BLaER1 treated with 17β-estradiol and CSF1 and Interleukin-3, amounts not matched to agents 10 nM and 100 nM (cell line): ENCODE results near the gene TRIM37.

Experiments used
- H3K27ac ChIP-seq, 11 experiments: shearing (Covaris generic); formaldehyde crosslinking; 2 replicates each; pipeline ENCODE4 v1.8.1; 2022
- H3K27me3 ChIP-seq, 11 experiments: shearing (Covaris generic); formaldehyde crosslinking; 2 replicates each; pipeline ENCODE4 v1.8.1; 2022
- H3K36me3 ChIP-seq, 11 experiments: shearing (Covaris generic); formaldehyde crosslinking; 2 replicates each; pipeline ENCODE4 v1.8.1; 2022
- H3K4me1 ChIP-seq, 10 experiments: shearing (Covaris generic); formaldehyde crosslinking; 2 replicates each; pipeline ENCODE4 v1.8.1; 2022
- H3K4me2 ChIP-seq, 11 experiments: shearing (Covaris generic); formaldehyde crosslinking; 2 replicates each; pipeline ENCODE4 v1.8.1; 2022
- H3K4me3 ChIP-seq, 10 experiments: shearing (Covaris generic); formaldehyde crosslinking; 2 replicates each; pipeline ENCODE4 v1.8.1; 2022
- H3K9ac ChIP-seq, 11 experiments: shearing (Covaris generic); formaldehyde crosslinking; 2 replicates each; pipeline ENCODE4 v1.8.1; 2022
- H3K9me3 ChIP-seq, 11 experiments: shearing (Covaris generic); formaldehyde crosslinking; replicated peaks in 1 of 11; 2 replicates each; pipeline ENCODE4 v1.8.1; 2022
- H4K20me1 ChIP-seq, 11 experiments: shearing (Covaris generic); formaldehyde crosslinking; 2 replicates each; pipeline ENCODE4 v1.8.1; 2022
- Cebpa-rat ChIP-seq, 11 experiments: shearing (Covaris generic); IDR thresholded peaks; 2 replicates each; pipeline ENCODE4 v1.8.1; 2022

Gene TRIM37, protein sequence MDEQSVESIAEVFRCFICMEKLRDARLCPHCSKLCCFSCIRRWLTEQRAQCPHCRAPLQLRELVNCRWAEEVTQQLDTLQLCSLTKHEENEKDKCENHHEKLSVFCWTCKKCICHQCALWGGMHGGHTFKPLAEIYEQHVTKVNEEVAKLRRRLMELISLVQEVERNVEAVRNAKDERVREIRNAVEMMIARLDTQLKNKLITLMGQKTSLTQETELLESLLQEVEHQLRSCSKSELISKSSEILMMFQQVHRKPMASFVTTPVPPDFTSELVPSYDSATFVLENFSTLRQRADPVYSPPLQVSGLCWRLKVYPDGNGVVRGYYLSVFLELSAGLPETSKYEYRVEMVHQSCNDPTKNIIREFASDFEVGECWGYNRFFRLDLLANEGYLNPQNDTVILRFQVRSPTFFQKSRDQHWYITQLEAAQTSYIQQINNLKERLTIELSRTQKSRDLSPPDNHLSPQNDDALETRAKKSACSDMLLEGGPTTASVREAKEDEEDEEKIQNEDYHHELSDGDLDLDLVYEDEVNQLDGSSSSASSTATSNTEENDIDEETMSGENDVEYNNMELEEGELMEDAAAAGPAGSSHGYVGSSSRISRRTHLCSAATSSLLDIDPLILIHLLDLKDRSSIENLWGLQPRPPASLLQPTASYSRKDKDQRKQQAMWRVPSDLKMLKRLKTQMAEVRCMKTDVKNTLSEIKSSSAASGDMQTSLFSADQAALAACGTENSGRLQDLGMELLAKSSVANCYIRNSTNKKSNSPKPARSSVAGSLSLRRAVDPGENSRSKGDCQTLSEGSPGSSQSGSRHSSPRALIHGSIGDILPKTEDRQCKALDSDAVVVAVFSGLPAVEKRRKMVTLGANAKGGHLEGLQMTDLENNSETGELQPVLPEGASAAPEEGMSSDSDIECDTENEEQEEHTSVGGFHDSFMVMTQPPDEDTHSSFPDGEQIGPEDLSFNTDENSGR

DNA sequence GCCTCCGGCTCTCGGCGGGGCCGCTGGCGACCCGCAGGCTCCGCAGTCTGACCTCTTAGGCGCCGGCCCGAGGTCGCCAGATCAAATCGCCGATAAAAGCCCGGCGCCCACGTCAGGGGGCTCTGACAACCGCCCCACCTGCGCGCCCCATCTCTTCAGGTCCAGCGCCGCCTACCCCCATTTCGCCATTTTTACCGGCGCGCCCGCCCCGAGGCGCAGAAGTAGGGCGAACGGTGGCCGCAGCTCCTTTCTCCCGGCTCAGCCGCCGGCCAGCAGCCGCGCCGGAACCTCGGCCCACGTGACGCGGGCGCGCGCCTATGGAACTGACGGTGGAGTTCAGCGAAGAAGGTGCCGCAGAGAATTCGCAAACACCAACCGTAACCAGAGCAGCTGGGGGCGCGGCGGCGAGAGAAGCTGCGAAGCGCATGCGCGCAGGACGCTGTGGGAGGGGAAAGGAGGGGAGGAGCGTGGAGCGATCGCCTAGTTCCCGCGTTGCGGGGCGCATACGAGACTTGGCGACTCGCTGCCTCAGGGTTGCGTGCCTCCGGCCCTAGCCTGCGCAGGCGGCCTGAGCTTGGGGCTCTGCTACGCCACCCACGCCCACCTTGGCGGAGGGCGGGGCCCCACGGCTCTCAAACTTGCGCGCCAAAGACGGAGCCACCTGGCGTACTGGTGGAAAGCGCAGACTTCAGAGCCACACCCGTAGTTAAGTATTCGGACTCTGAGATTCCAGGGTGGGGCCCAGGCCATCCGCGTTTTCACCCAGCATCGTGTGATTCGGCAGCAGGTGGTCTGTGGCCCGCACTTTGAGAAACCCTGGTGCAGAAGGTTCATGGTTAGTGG, at the start of gene TRIM37:
Gene TRIM37, minus strand, starts transcription at position 418 of the 843 bp plus-strand sequence. CDS start 419 bp downstream, outside the sequence.
- peaks cover 0 to 25% (median 6%) of the 10 kb centered on the region in 11 experiments; a peak in 8 of 22 replicates for H4K20me1 ChIP-seq
- H3K4me3 ChIP-seq = peak within 1 kb of the TSS; percentile 76 to 98 (median 90)
- no peak for TF ChIP-seq Cebpa-rat (IDR thresholded peaks at IDR 0.05)
- H3K4me1 ChIP-seq = peaks cover 14 to 39% (median 33%) of the 10 kb centered on the region in 10 experiments
- H3K9ac ChIP-seq = peak within 1 kb of the TSS; percentile 83 to 97 (median 91)
- H3K4me2 ChIP-seq = peak within 1 kb of the TSS; percentile 81 to 96 (median 89)
- peaks cover 7 to 56% (median 31%) of the 10 kb centered on the region in 11 experiments; a peak in 20 of 22 replicates for H3K36me3 ChIP-seq
- peak within 1 kb of the TSS; percentile 79 to 94 (median 86) for H3K27ac ChIP-seq
- no peaks in the 10 kb centered on the region for H3K9me3 ChIP-seq
- H3K27me3 ChIP-seq = no peaks in the 10 kb centered on the region

GRCh38 chr17:59155439-59156177, 48.9 kb upstream of the TRIM37 start, which contains the start of gene PRR11:
Gene PRR11, plus strand, starts transcription at chr17:59155746. Its CDS starts 14,007 bp downstream, at chr17:59169753.
- TF ChIP-seq Cebpa-rat (IDR thresholded peaks at IDR 0.05) = no peak
- Histone ChIP-seq H3K27ac (peak within 1 kb of the TSS; percentile 8 to 93 (median 90); a peak in 21 of 22 replicates), H4K20me1 (peaks cover 0 to under 1% (median 0%) of the 10 kb centered on the region in 11 experiments; a peak in 1 of 22 replicates), H3K4me2 (peak within 1 kb of the TSS; percentile 77 to 93 (median 86)), H3K4me1 (peaks cover 50 to 75% (median 64%) of the 10 kb centered on the region in 10 experiments), H3K27me3 (no peaks in the 10 kb centered on the region), H3K9ac (peak within 1 kb of the TSS; percentile 82 to 95 (median 91)), H3K9me3 (peaks cover 0 to 11% (median 0%) of the 10 kb centered on the region in 11 experiments; a peak in 5 of 22 replicates), H3K4me3 (peak within 1 kb of the TSS; percentile 76 to 96 (median 82)), H3K36me3 (peaks cover 0 to 36% (median 10%) of the 10 kb centered on the region in 11 experiments; a peak in 12 of 22 replicates)

DNA sequence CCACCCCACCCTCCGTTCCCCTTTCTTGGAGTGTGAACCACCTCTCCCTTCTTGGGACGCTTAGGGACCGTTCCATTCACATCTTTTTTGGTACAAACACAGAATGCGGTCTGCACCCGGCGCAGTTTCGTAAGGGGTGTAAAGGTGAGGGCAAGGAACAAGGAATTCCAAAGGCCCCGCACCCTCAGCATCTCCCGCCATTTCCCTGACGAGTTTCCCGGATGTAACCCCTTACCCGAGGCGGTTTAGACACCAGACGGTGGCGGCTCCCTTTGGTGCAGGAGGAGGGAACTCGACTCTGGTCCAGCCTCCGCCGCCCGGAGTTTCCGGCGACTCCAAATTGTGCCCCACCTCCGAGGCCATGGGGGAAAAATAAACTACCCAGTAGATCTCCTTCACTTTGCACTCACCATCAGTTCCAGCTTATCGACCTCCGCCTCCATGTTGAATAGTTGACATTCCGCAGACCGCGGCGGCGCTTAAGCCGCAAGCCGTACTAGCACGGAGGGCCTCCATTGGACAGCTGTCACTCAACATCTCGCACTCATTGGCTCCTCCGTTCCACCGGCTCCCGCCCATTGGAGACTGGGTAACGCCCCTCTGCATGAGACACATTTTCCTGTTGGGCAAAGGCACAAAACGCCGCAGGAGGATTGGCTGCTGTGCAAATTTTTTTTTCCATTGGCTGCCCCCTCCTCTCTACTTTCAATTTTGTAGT, 48.2 kb upstream of the TRIM37 start, which contains the start of gene SKA2:
Gene SKA2, minus strand, starts transcription at position 466 of the 718 bp plus-strand sequence. Its CDS starts 23 bp downstream, at position 443.
- Histone ChIP-seq H3K9ac (peak within 1 kb of the TSS; percentile 82 to 95 (median 91)), H3K36me3 (peaks cover 0 to 38% (median 13%) of the 10 kb centered on the region in 11 experiments; a peak in 12 of 22 replicates), H3K4me2 (peak within 1 kb of the TSS; percentile 77 to 93 (median 86)), H4K20me1 (peaks cover 0 to 6% (median 0%) of the 10 kb centered on the region in 11 experiments; a peak in 4 of 22 replicates), H3K4me1 (peaks cover 49 to 70% (median 58%) of the 10 kb centered on the region in 10 experiments), H3K27me3 (no peaks in the 10 kb centered on the region), H3K27ac (peak within 1 kb of the TSS; percentile 42 to 93 (median 90); a peak in 21 of 22 replicates), H3K9me3 (peaks cover 0 to 11% (median 0%) of the 10 kb centered on the region in 11 experiments; a peak in 5 of 22 replicates), H3K4me3 (peak within 1 kb of the TSS; percentile 76 to 96 (median 82))
- TF ChIP-seq Cebpa-rat (IDR thresholded peaks at IDR 0.05) = no peak

DNA sequence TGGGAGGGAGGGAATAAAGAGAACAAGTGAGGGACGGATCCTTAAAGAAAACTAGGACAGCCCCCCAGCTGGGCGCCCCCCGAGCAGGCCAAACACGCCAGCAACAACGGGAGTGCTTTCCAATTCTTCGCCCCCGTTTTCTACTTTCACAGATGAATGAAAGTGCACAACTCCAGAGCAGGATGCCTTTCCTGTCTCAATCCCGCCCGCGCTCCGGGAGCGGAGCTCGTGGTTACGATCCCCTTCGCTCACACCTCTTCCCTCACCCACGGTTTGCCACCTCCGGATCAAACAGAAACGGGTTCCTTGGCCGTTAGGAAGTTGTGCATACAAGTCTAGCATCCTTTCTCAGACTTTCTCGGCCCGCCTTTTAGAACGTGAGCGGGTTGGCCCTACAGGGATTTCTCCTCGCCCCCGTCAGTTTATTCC, 47.6 kb upstream of the TRIM37 start:
- no peak for TF ChIP-seq Cebpa-rat (IDR thresholded peaks at IDR 0.05)
- Histone ChIP-seq H3K9ac (peak overlapping the region; percentile 82 to 95 (median 91)), H3K4me2 (peak overlapping the region; percentile 73 to 93 (median 85)), H3K4me3 (peak overlapping the region; percentile 76 to 96 (median 82)), H3K27ac (peak overlapping the region; percentile 42 to 93 (median 90); a peak in 21 of 22 replicates), H3K36me3 (peaks cover 0 to 38% (median 17%) of the 10 kb centered on the region in 11 experiments; a peak in 12 of 22 replicates), H3K4me1 (peaks cover 46 to 70% (median 56%) of the 10 kb centered on the region in 10 experiments), H4K20me1 (peaks cover 0 to 12% (median 0%) of the 10 kb centered on the region in 11 experiments; a peak in 4 of 22 replicates), H3K9me3 (peaks cover 0 to 11% (median 0%) of the 10 kb centered on the region in 11 experiments; a peak in 5 of 22 replicates), H3K27me3 (no peaks in the 10 kb centered on the region)

DNA sequence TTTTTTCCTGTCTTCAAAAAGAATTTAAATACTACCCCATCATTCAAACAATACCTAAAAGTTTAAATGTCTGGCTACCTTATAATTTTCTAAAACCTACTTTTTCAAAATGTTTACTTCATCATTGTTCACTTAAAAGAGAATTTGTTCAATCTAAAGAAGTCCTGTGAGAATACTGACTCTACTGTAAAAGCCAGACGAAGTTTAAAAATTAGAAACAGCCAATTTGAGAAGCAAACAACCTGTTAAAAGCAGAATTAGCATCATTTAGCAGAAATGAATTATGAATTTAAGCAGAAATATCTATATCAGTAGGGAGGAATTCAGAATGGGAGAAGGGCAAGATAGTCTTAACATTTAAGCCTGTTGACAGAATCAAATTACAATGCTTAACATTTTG, 46.2 kb upstream of the TRIM37 start:
- Histone ChIP-seq H3K4me1 (peaks cover 40 to 59% (median 48%) of the 10 kb centered on the region in 10 experiments), H3K27me3 (no peaks in the 10 kb centered on the region), H3K36me3 (peaks cover 0 to 39% (median 21%) of the 10 kb centered on the region in 11 experiments; a peak in 12 of 22 replicates), H3K27ac (peak overlapping the region in 7 of 11 experiments; percentile 5 to 93 (median 92); a peak in 10 of 22 replicates), H4K20me1 (peaks cover 0 to 21% (median 4%) of the 10 kb centered on the region in 11 experiments; a peak in 6 of 22 replicates), H3K9me3 (peaks cover 0 to 11% (median 0%) of the 10 kb centered on the region in 11 experiments; a peak in 5 of 22 replicates), H3K4me3 (peak overlapping the region in 9 of 10 experiments; percentile 76 to 90 (median 82); a peak in 12 of 20 replicates), H3K9ac (peak overlapping the region; percentile 82 to 95 (median 91); a peak in 18 of 22 replicates), H3K4me2 (peak overlapping the region; percentile 73 to 93 (median 85); a peak in 21 of 22 replicates)
- no peak for TF ChIP-seq Cebpa-rat (IDR thresholded peaks at IDR 0.05)

- H3K4me2 ChIP-seq = peak overlapping the region in 10 of 11 experiments; percentile 29 to 87 (median 84); a peak in 19 of 22 replicates
- H3K27ac ChIP-seq = no peak overlapping the region
These were observed 44.9 kb upstream of the TRIM37 start for GRCh38 chr17:59151591-59151990.

More at GRCh38 chr17:59151591-59151990, 44.9 kb upstream of the TRIM37 start:
- Histone ChIP-seq H3K36me3 (peaks cover 0 to 36% (median 23%) of the 10 kb centered on the region in 11 experiments; a peak in 13 of 22 replicates), H3K4me1 (peaks cover 26 to 46% (median 35%) of the 10 kb centered on the region in 10 experiments), H3K4me3 (no peak overlapping the region), H4K20me1 (peaks cover 0 to 26% (median 4%) of the 10 kb centered on the region in 11 experiments; a peak in 6 of 22 replicates), H3K27me3 (no peaks in the 10 kb centered on the region), H3K9ac (peak overlapping the region in 1 of 11 experiments; percentile 39; a peak in 2 of 22 replicates), H3K9me3 (peaks cover 0 to under 1% (median 0%) of the 10 kb centered on the region in 11 experiments; a peak in 1 of 22 replicates)
- no peak for TF ChIP-seq Cebpa-rat (IDR thresholded peaks at IDR 0.05)
